H1 (cell line): ENCODE data around the gene TELO2. TPM values are rescaled to one million over a fixed set of nuclear protein-coding genes. Genes with fewer than 3 reads are reported as not detected.

ENCODE experiments used
- CTCF ChIA-PET: fragments of 300-600 bp; sonication (Branson Sonifier 250); formaldehyde crosslinking; loops from one replicate; lab custom pipeline; 2021; ENCODE audit not compliant: partially characterized antibody; lab: Charles Lee
- POLR2A ChIA-PET: fragments of 300-600 bp; sonication (Branson Sonifier 250); formaldehyde crosslinking; loops from one replicate; lab custom pipeline; 2021; ENCODE audit warnings: inconsistent platforms; ENCODE audit not compliant: partially characterized antibody; lab: Charles Lee
- DNase-seq, 2 experiments: peaks; one replicate each; pipeline versions ENCODE4 v3.0.0 to v3.0.0-alpha.2; 2010 to 2022; ENCODE audit warnings: low spot score in 2 of 2, low read depth in 1 of 2, mixed read lengths in 1 of 2
- FAIRE-seq: peaks from 2 replicates; lab custom pipeline; 2011; peaks lifted over from hg19 to GRCh38; lab: Jason Lieb, UNC
- H2AFZ ChIP-seq: 2 replicates; pipeline ENCODE4 v1.8.1; 2012; ENCODE audit warnings: low read length, inconsistent platforms
- H2AK5ac ChIP-seq: 2 replicates; pipeline ENCODE4 v1.6.1; 2013; ENCODE audit warnings: low read depth, low read length
- H2BK120ac ChIP-seq: replicated peaks from 2 replicates; pipeline ENCODE3; 2013; ENCODE audit warnings: low read depth, low read length, inconsistent platforms
- H2BK12ac ChIP-seq: 2 replicates; pipeline ENCODE4 v1.6.1; 2013; ENCODE audit warnings: low read depth, low read length
- H2BK15ac ChIP-seq: 2 replicates; pipeline ENCODE4 v1.6.1; 2013; ENCODE audit warnings: low read length
- H2BK20ac ChIP-seq: 2 replicates; pipeline ENCODE4 v1.6.1; 2013; ENCODE audit warnings: low read length
- H2BK5ac ChIP-seq: 2 replicates; pipeline ENCODE4 v1.6.1; 2013; ENCODE audit warnings: low read depth, low read length
- H3K14ac ChIP-seq: 2 replicates; pipeline ENCODE4 v1.6.1; 2013; ENCODE audit warnings: inconsistent platforms; ENCODE audit not compliant: insufficient read length
- H3K18ac ChIP-seq: 2 replicates; pipeline ENCODE4 v1.6.1; 2013; ENCODE audit warnings: low read length; ENCODE audit errors: extremely low read depth
- H3K23ac ChIP-seq: 2 replicates; pipeline ENCODE4 v1.6.1; 2013; ENCODE audit warnings: inconsistent platforms; ENCODE audit not compliant: insufficient read length
- H3K23me2 ChIP-seq: 2 replicates; pipeline ENCODE4 v1.6.1; 2013; ENCODE audit warnings: low read depth, low read length
- H3K27ac ChIP-seq: 2 replicates; pipeline ENCODE4 v1.6.1; 2011; ENCODE audit warnings: low read depth, low read length, inconsistent platforms
- H3K27me3 ChIP-seq, 4 experiments: replicated peaks in 1 of 4; 1 replicate in 1 of 4; 2 replicates in 3 of 4; pipeline versions ENCODE4 v1.6.1 to v1.8.1; 2011 to 2013; ENCODE audit warnings: low read length in 3 of 4, mild to moderate bottlenecking in 3 of 4, inconsistent platforms in 2 of 4, mixed read lengths in 2 of 4, moderate library complexity in 1 of 4; ENCODE audit not compliant: control insufficient read depth in 3 of 4, insufficient read depth in 3 of 4; ENCODE audit errors: extremely low read depth in 1 of 4
- H3K36me3 ChIP-seq, 4 experiments: 2 replicates each; pipeline versions ENCODE4 v1.6.1 to v1.8.1; 2011 to 2013; ENCODE audit warnings: mild to moderate bottlenecking in 4 of 4, low read length in 3 of 4, moderate library complexity in 2 of 4, control low read depth in 1 of 4, inconsistent platforms in 1 of 4; ENCODE audit not compliant: insufficient read depth in 4 of 4, control insufficient read depth in 2 of 4
- H3K4ac ChIP-seq: replicated peaks from 2 replicates; pipeline ENCODE3; 2013; ENCODE audit warnings: low read length, low read depth, mixed read lengths, inconsistent platforms; ENCODE audit not compliant: insufficient read length
- H3K4me1 ChIP-seq, 4 experiments: replicated peaks in 1 of 4; 1 replicate in 1 of 4; 2 replicates in 3 of 4; pipeline versions ENCODE4 v1.6.1 to v1.8.1; 2011 to 2013; ENCODE audit warnings: low read length in 3 of 4, inconsistent platforms in 2 of 4, mixed read lengths in 1 of 4; ENCODE audit not compliant: insufficient read depth in 4 of 4, control insufficient read depth in 3 of 4
- H3K4me2 ChIP-seq, 2 experiments: 2 replicates each; pipeline versions ENCODE4 v1.6.1 to v1.8.1; 2011 to 2013; ENCODE audit warnings: low read depth in 2 of 2, low read length in 2 of 2, control low read depth in 1 of 2, inconsistent platforms in 1 of 2, mild to moderate bottlenecking in 1 of 2; ENCODE audit not compliant: insufficient read depth in 1 of 2
- H3K4me3 ChIP-seq, 4 experiments: fragments of 200-600, 300-600 bp in 1 of 4; sonication (generic), shearing (Covaris generic), sonication (Bioruptor Twin) in 1 of 4; 2 replicates each; pipeline versions ENCODE4 v1.5.1 to v1.8.1; 2011 to 2016; ENCODE audit warnings: low read length in 4 of 4, low read depth in 3 of 4, control low read depth in 2 of 4, inconsistent platforms in 2 of 4, mild to moderate bottlenecking in 2 of 4, mixed read lengths in 1 of 4, moderate library complexity in 1 of 4; ENCODE audit not compliant: insufficient read depth in 2 of 4; ENCODE audit errors: extremely low read depth in 1 of 4
- H3K56ac ChIP-seq: replicated peaks from 2 replicates; pipeline ENCODE3; 2013; ENCODE audit warnings: low read depth, mild to moderate bottlenecking, mixed read lengths, low read length, inconsistent platforms; ENCODE audit not compliant: insufficient read length
- H3K79me1 ChIP-seq: 2 replicates; pipeline ENCODE4 v1.6.1; 2013; ENCODE audit warnings: low read depth, low read length, control low read depth
- H3K79me2 ChIP-seq, 2 experiments: 2 replicates each; pipeline versions ENCODE4 v1.6.1 to v1.8.1; 2012 to 2013; ENCODE audit warnings: low read length in 2 of 2, mild to moderate bottlenecking in 2 of 2, inconsistent platforms in 1 of 2; ENCODE audit not compliant: insufficient read depth in 2 of 2, control insufficient read depth in 1 of 2
- H3K9ac ChIP-seq, 4 experiments: replicated peaks in 1 of 4; 1 replicate in 1 of 4; 2 replicates in 3 of 4; pipeline versions ENCODE4 v1.6.1 to v1.8.1; 2011 to 2013; ENCODE audit warnings: low read depth in 3 of 4, low read length in 3 of 4, control low read depth in 2 of 4, mild to moderate bottlenecking in 2 of 4, moderate library complexity in 2 of 4, inconsistent platforms in 1 of 4; ENCODE audit errors: extremely low read depth in 1 of 4
- H3K9me3 ChIP-seq, 2 experiments: 2 replicates each; pipeline versions ENCODE4 v1.6.1 to v1.8.1; 2012 to 2013; ENCODE audit warnings: mild to moderate bottlenecking in 2 of 2, moderate library complexity in 2 of 2, control low read depth in 1 of 2, inconsistent platforms in 1 of 2, low read depth in 1 of 2, low read length in 1 of 2, mixed read lengths in 1 of 2; ENCODE audit not compliant: insufficient read depth in 2 of 2
- H4K20me1 ChIP-seq, 2 experiments: replicated peaks in 1 of 2; 2 replicates each; pipeline versions ENCODE3 to v1.8.1; 2011 to 2013; ENCODE audit warnings: inconsistent platforms in 2 of 2, low read length in 2 of 2, mild to moderate bottlenecking in 1 of 2; ENCODE audit not compliant: insufficient read depth in 2 of 2, control insufficient read depth in 1 of 2
- H4K5ac ChIP-seq: 2 replicates; pipeline ENCODE4 v1.6.1; 2013; ENCODE audit warnings: low read length, low read depth, mixed read lengths, inconsistent platforms; ENCODE audit not compliant: insufficient read length
- H4K8ac ChIP-seq: 2 replicates; pipeline ENCODE4 v1.8.0; 2013; ENCODE audit warnings: mild to moderate bottlenecking, moderate library complexity, low read length, inconsistent platforms; ENCODE audit not compliant: insufficient read depth; ENCODE audit errors: extremely low read depth
- H4K91ac ChIP-seq: replicated peaks from 2 replicates; pipeline ENCODE3; 2013; ENCODE audit warnings: low read length, mixed read lengths, inconsistent platforms; ENCODE audit not compliant: insufficient read length
- BRCA1 ChIP-seq: IDR thresholded peaks from 2 replicates; pipeline ENCODE4 v1.6.1; 2012; ENCODE audit warnings: low read depth, low read length, improper control_type of control experiment
- CHD1 ChIP-seq: IDR thresholded peaks from 2 replicates; pipeline ENCODE4 v1.6.1; 2012; ENCODE audit warnings: low read depth, low read length, improper control_type of control experiment
- E2F6 ChIP-seq: IDR thresholded peaks from 2 replicates; pipeline ENCODE4 v1.6.1; 2012; ENCODE audit warnings: inconsistent platforms
- GABPA ChIP-seq: IDR thresholded peaks from 2 replicates; pipeline ENCODE4 v1.6.1; 2011; ENCODE audit warnings: mild to moderate bottlenecking, low read length, moderate library complexity, borderline replicate concordance; ENCODE audit not compliant: insufficient read depth
- JUN ChIP-seq: IDR thresholded peaks from 2 replicates; pipeline ENCODE4 v1.6.1; 2011; ENCODE audit warnings: low read depth, mild to moderate bottlenecking, improper control_type of control experiment, low read length
- KDM4A ChIP-seq: IDR thresholded peaks from one replicate; pipeline ENCODE4 v1.7.1; 2012; ENCODE audit warnings: low read depth, mild to moderate bottlenecking, moderate library complexity, low read length, inconsistent platforms; ENCODE audit not compliant: severe bottlenecking
- NRF1 ChIP-seq: IDR thresholded peaks from 2 replicates; pipeline ENCODE4 v1.6.1; 2011; ENCODE audit warnings: mild to moderate bottlenecking, low read depth, low read length, improper control_type of control experiment
- SP4 ChIP-seq: IDR thresholded peaks from 2 replicates; pipeline ENCODE4 v1.6.1; 2012; ENCODE audit warnings: low read length, inconsistent platforms
- YY1 ChIP-seq: IDR thresholded peaks from 2 replicates; pipeline ENCODE4 v1.6.1; 2011; ENCODE audit warnings: low read depth, mild to moderate bottlenecking, low read length
- WGBS, 2 experiments: shearing (Covaris generic) in 1 of 2; methylation state at CpG; one replicate each; pipeline versions ENCODE4 v1.1.6 to v1.1.7; 2013 to 2015; ENCODE audit warnings: low lambda C conversion rate in 2 of 2, mixed read lengths in 2 of 2, inconsistent platforms in 1 of 2, low coverage in 1 of 2, missing lambda C conversion rate in 1 of 2; ENCODE audit not compliant: insufficient replicate concordance in 2 of 2, insufficient coverage in 1 of 2, insufficient read length in 1 of 2; ENCODE audit errors: extremely low coverage in 1 of 2, missing lambda C conversion rate in 1 of 2; 5-methylcytosine and 5-hydroxymethylcytosine counted together
- polyA plus RNA-seq, 7 experiments: library from polyadenylated mRNA; depleted of rRNA in 3 of 7; stranded (reverse) in 5 of 7; unstranded in 2 of 7; fragments of >200 nt in 5 of 7; fragments of 200-250 nt in 2 of 7; gene quantifications; 1 replicate in 5 of 7; 2 replicates in 1 of 7; 4 replicates in 1 of 7; pipeline versions ENCODE4 v1.2.1 to v1.2.3, GENCODE V29; 2011 to 2013; ENCODE audit warnings: missing spikeins in 2 of 7, mixed read lengths in 2 of 7
- total RNA-seq: library from RNA; stranded (reverse); fragmentation: NEBNext Ultra II Directional; extraction: Animal tissue kit (Norgen Biotek cat#: 25700); gene quantifications from 2 replicates; pipeline ENCODE4 v1.2.1, GENCODE V29; 2021
- TF ChIP-seq, protein P1 (sequence below), 3 experiments: IDR thresholded peaks; 1 replicate in 2 of 3; 2 replicates in 1 of 3; pipeline versions ENCODE4 v1.5.1 to v1.6.1; 2011; ENCODE audit warnings: low read length in 3 of 3, mild to moderate bottlenecking in 3 of 3, inconsistent platforms in 2 of 3, low read depth in 1 of 3, moderate library complexity in 1 of 3; ENCODE audit not compliant: insufficient read depth in 1 of 3; ENCODE audit errors: control extremely low read depth in 1 of 3

Gene TELO2
- total and polyA plus RNA-seq, 2 of the 8 experiments (the other 6 are each of a cell fraction or from before 2014, with no cell fraction given), result 39.3 to 64.8 TPM

GRCh38 chr16:1457489-1458245, 35.5 kb upstream of the TELO2 start:
- Histone ChIP-seq H3K4me2 (no peak overlapping the region), H3K79me2 (no peaks in the 10 kb centered on the region), H2AFZ (no peak overlapping the region), H4K20me1 (peaks cover 0 to 9% of the 10 kb centered on the region in 2 experiments), H2BK12ac (no peak overlapping the region), H2AK5ac (no peak overlapping the region), H3K4me1 (no peaks in the 10 kb centered on the region), H4K8ac (peak overlapping the region; percentile 51; the same call in 1 of the 2 replicates), H3K18ac (no peak overlapping the region), H3K27ac (no peak overlapping the region), H3K27me3 (no peaks in the 10 kb centered on the region), H2BK20ac (no peak overlapping the region), H3K4me3 (no peak overlapping the region), H2BK120ac (no peak overlapping the region), H3K56ac (no peak overlapping the region), H2BK15ac (no peak overlapping the region), H3K9ac (no peak overlapping the region), H3K4ac (no peak overlapping the region), H3K14ac (no peak overlapping the region), H2BK5ac (no peak overlapping the region), H4K5ac (no peak overlapping the region), H4K91ac (no peak overlapping the region), H3K23ac (no peak overlapping the region), H3K23me2 (no peaks in the 10 kb centered on the region), H3K79me1 (no peaks in the 10 kb centered on the region; the same call in 1 of the 2 replicates), H3K9me3 (no peaks in the 10 kb centered on the region), H3K36me3 (peaks cover 0 to 47% (median 13%) of the 10 kb centered on the region in 4 experiments; a peak in 6 of 8 replicates)
- 94% methylated on average over 41 of the region's 42 CpGs; no CpG with 5 or more reads in 1 of the 2 experiments for WGBS, 2 experiments
- POLR2A ChIA-PET, result no interaction called here
- FAIRE-seq, result no peak
- CTCF ChIA-PET, result no interaction called here
- peak in 1 of 2 experiments; percentile 30 for DNase-seq
- TF ChIP-seq BRCA1, result no peak
- TF ChIP-seq KDM4A, result no peak
- no peak for TF ChIP-seq SP4
- TF ChIP-seq JUN, result no peak
- TF ChIP-seq GABPA, result no peak
- no peak for TF ChIP-seq NRF1
- no peak for TF ChIP-seq CHD1
- no peak for TF ChIP-seq YY1
- TF ChIP-seq, protein P1, sequence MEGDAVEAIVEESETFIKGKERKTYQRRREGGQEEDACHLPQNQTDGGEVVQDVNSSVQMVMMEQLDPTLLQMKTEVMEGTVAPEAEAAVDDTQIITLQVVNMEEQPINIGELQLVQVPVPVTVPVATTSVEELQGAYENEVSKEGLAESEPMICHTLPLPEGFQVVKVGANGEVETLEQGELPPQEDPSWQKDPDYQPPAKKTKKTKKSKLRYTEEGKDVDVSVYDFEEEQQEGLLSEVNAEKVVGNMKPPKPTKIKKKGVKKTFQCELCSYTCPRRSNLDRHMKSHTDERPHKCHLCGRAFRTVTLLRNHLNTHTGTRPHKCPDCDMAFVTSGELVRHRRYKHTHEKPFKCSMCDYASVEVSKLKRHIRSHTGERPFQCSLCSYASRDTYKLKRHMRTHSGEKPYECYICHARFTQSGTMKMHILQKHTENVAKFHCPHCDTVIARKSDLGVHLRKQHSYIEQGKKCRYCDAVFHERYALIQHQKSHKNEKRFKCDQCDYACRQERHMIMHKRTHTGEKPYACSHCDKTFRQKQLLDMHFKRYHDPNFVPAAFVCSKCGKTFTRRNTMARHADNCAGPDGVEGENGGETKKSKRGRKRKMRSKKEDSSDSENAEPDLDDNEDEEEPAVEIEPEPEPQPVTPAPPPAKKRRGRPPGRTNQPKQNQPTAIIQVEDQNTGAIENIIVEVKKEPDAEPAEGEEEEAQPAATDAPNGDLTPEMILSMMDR (IDR thresholded peaks at IDR 0.05; ENCODE audit: control extremely low read depth in 1 of 3, insufficient read depth in 1 of 3, low read depth in 1 of 3, low read length in 3 of 3), result no peak
- TF ChIP-seq E2F6, result no peak
